ENCODE measurements around the gene SLCO2B1.

GRCh38 chr11:75189108-75189507, 38.2 kb downstream of the SLCO2B1 start:
- TF ChIP-seq EZH2 (IDR thresholded peaks at IDR 0.05; ENCODE audit: insufficient read depth, poor library complexity, severe bottlenecking) (no peak), EZH2phosphoT487 (IDR thresholded peaks at IDR 0.05; ENCODE audit: insufficient read depth, low read depth) (no peak)
